ENCODE data around the gene NCOA7. TPM values are rescaled to one million over a fixed set of nuclear protein-coding genes. Genes with fewer than 3 reads are reported as not detected.
"Not testable (repeated sequence)": the region's sequence is repeated elsewhere in the genome, so short reads cannot be mapped to it uniquely, and the experiment has no call there.

The NCOA7 gene
- total RNA-seq, 1 donor from 2014 or later: 59.0 TPM

- DNase-seq (ENCODE audit: low read depth): no peak
Measured at GRCh38 chr6:125792680-125793079, 1.9 kb downstream of the NCOA7 start.

DNA sequence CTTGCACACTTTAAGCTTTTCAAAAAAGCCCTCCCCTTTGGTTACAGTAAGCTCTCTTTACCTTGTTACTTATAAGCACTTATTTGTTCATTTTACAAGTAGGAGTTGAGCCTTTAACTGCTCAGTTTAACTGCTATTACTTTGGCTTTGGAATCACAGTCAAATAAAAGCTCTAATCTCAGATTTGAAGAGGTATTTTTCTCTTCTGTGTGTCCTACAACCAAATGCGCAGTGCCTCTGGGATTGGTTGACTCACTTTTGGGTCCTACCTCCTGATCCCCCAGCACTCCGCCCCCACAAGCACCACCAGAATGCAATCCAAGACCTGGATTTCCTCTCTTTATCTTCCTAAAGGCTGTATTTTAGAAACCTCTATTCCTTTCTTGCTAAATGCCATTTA lies 2.5 kb downstream of the NCOA7 start:
- no peak for DNase-seq (ENCODE audit: low read depth)

DNA sequence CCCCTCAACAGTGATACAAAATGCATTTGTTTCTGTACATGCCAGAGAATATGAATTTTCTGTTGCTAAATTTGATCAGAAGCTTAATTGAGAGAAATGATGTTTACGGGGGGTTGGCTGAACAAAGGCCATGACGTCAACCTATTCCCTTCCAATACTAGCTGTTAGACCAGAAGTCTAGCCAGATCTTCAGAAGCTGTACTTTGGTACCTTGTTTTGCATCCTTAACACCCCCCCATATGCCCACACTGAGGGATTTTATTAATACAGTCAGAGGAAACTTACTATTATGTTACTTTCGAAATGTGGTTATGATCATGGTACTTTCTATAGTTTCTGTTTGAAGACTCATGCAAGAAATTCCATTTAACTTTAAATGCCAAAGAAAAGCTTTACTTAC lies 3.1 kb downstream of the NCOA7 start:
- no peak for DNase-seq (ENCODE audit: low read depth)

DNA sequence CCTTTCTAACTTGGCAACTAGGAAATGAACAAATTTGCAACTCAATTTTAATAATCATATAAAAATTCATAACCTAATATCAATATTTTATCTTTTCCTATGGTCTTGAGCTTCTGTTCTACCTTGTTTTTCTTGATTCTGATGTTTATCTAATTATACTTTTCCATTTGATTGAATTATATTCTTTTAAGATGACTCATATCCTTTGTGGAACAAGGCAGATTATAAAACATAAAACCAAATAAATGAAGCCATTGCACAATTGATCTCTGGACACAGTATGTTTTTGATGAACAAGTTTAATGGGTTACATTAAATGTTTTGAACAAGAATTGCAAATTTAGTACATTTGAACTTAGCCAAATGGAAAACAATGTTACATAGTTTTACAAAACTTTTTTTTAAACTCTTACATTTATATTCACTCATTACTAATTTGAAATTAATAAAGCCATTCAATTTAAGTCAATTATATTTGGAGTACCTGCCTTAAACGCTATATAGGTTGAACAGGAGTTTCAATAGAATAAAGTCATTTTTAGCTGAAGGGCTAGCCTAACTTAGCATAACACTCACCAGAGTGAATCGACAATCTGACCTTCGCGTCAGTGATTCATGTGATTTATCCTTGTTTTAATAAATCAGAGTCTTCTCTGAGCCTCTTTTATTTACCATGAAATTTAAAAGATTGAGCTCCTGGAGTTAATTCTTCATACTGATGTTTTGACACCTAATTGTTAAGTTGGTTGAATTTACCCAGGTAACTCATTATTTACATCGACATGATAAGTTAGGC lies 3.8 kb downstream of the NCOA7 start:
- DNase-seq (ENCODE audit: low read depth): no peak

- DNase-seq (ENCODE audit: low read depth): no peak
Measured at GRCh38 chr6:125795301-125795700, 4.5 kb downstream of the NCOA7 start.

DNA sequence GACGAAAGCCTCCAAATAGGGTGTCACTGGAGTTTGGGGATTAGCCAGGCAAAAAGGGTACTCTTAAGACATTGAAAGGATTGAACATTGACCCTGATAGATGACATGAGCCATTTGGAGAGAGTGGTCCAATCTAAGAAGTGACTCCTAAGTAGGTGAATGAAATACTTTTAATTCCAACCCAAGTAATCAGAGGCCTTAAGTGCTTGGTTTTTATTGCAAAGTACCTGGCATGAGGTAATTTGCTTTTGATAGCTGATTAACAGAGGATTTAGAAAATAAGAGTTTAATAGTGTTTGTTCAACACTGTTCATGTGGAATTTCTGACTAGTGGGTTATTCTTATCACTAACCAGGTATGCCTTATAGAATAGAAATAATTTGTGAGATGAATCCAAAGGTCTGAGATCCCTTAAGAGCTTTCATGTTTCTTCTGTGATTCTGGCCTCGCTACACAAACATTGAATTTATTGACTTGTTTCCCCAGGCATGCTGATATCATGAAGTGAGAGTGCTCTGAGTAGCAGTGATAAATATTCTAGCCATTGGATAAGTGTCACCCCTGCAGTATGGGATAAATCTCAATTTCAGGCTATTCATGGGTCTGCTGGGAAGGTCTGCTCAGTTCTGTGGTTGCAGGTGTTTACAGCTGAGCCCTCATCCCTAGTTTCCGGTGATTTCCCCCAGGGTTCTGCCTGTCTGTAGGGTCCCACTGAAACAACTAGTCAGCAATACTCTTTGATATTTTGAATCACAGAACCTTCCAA lies 6.5 kb downstream of the NCOA7 start:
- DNase-seq (ENCODE audit: low read depth): peak; percentile 61

DNA sequence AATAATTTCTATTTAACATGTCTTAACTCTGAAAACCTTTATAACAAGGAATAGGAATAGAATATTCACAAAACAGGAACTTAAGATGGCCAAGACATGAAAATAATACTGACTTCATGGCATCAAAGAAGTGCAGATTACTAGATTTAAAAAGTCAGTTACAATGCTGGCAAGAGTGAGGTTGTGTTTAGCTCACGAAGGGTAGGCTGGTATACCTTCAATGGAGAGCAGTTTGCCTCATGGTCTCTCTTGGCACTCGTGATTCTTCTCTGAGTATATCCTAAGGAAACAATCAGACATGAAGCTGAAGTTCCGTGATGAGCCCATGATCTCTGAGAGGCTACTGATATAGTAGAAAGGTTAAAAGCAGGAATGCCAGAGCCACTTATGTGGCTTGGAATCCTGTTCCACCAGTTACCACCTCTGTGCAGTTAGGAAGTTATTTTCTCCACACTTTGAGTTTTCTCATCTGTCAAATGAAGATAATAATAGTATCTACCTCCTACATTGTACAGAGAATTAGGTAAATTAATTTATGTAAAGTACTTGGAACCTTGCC lies 7.2 kb downstream of the NCOA7 start:
- no peak for DNase-seq (ENCODE audit: low read depth)

DNA sequence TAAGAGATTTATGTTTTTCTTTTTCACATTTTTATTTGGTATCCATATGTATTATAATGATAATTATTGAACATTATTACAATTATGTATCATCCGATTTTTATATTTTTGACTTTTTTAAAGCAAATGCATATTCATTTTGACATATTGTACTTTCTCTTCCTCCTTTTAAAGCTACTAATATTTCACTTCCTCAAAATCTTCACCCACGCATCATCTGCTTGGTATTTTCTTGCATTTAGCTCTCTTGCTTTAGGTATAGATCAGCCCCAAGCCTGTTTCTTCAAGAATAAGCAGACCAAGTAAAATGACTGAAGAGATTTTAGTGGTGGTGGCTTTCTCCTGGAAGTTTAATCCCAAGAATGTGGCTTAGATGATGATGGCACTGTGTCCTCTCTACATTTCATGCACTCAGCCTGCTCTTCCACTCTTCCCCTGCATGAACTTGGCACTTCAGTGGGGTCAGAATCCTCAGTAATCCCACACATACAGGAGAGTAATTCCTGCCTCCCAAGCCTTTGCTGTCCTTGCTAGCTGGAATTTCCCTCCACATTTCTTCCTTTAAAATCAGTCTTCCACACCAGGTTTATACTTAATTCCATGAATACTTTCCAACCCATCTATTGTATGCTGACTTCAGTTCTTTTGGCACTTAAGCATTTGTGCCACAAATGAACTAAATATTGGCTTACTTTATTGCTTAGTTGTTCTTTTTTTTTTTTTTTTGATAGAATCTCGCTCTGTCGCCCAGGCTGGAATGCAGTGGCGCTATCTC lies 8.2 kb downstream of the NCOA7 start:
- no peak for DNase-seq (ENCODE audit: low read depth)

DNA sequence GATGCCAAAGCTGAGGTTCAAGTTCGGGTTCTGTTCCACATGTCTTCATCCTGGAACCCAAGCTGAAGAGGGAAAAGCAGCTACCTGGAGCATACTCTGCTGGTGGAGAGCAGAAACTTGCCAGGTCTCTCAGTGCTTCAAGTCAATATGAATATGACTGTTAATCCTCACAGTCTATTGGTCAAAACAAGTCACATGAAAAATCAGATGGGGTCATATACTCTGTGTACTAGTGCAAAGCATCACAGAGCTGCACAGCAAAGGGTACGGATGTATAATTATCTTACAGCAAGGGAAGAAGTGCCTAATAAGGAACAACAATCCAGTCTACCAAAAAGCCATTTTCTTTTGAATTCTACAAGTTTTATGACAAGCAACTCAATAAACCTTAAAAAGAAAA lies 11.6 kb downstream of the NCOA7 start:
- no peak for DNase-seq (ENCODE audit: low read depth)

DNA sequence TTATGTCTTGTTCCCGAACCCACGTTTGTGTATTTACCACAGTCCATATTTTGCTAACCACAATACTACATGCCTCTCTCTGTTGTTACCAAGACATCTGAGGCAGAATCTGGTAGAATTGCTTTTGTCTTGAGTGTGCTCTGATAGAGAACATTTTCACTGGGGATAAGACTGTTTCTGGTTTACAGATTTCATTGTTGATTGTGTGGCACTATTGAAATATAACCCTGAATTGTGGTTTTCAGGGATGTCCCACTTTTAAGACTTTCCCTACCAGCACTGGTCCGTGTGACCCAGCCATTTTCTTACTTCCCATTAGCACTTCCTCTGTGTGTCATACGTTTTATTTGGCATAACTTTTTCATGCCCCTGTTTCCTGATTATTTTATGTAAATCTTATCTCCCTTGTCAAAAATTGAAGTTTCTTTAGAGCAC lies 12.2 kb downstream of the NCOA7 start:
- no peak for DNase-seq (ENCODE audit: low read depth)

DNA sequence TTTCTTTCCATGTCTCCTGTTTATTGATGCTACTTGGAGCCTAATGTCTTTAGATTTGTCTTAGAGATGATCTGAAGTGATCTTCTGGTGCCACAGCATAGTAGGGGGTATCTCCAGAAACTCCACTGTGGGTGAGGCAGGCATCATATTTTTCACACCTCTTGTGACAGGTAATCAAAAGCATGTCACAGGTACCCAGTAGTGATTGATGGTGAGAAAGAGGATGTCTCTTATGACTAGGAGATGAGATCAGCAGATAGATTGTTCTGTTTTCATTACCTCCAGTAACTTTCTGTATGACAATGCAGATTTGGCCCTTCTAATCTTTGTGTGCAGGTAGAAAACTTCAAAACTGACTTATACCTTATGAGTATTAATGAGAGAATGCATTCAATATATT lies 13.5 kb downstream of the NCOA7 start:
- DNase-seq (ENCODE audit: low read depth): no peak

- not testable (repeated sequence) for DNase-seq (ENCODE audit: low read depth)
Measured at GRCh38 chr6:125804866-125805425, 14.2 kb downstream of the NCOA7 start.

DNA sequence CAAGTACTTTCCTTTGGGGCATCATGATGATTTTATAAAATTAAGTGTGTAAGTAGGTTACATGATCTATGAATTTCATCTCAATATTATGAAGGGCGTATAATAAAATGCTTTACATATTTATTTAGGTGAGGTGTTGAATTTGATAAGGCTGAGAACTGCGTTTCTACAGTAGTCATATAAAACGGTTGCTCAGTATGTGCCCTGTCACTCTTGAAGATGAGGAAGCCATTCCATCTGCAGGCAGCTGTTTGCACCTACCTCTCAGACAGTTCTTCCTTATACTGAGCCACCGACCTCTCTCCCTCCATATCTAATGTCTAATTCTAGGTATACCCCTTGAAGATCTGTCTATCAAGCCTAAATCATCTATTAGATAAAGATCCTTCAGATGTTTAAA lies 16.1 kb downstream of the NCOA7 start:
- DNase-seq (ENCODE audit: low read depth): no peak

DNA sequence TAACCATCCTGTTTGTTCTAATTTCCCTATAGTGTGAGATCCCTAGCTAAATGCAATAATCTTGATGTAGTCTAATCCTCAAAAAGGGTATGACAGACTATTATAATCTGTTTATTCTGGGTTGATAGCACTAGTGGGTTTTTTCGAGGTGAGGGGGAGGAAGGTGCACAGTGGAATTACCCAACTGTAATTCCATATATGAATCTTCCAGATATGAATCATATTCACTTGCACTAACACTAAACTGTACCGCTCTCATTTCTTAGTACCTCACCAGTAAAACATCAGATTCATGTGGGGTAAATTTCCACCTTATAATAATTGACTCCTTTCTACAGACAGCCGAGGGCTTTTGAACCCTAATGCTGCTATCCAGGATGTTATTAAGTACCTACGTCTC lies 16.5 kb downstream of the NCOA7 start:
- DNase-seq (ENCODE audit: low read depth): no peak

GRCh38 chr6:125808060-125808459 lies 17.3 kb downstream of the NCOA7 start:
- no peak for DNase-seq (ENCODE audit: low read depth)

- no peak for DNase-seq (ENCODE audit: low read depth)
Measured at GRCh38 chr6:125808591-125808990, 17.8 kb downstream of the NCOA7 start.

DNA sequence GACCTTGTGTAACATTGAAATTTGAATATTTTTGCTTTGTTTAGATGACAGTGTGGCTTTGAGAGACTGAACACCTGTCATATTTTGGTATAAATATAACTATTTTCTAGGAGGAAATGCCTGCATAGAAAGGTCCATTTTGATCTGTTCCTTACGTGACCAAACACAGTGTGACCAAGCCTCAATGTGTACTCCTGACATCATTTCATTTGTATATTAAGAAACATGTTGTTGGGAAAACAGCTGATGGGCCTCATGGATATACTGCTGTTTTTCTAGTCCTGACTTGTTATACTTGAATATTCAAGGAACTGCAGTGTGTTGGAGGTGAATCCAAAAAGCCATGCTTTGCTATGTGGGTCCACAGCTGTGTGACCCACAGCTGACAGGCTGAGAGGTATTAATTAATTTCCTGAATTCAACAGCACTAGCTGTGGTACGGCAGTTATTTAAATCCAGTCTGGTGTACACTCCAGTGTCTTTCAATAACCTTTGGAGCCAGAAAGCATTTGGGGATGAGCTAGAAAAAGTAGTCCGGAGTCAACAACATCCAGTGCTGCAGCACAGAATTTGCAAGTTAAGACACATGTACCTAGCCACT lies 18.9 kb downstream of the NCOA7 start:
- no peak for DNase-seq (ENCODE audit: low read depth)

DNA sequence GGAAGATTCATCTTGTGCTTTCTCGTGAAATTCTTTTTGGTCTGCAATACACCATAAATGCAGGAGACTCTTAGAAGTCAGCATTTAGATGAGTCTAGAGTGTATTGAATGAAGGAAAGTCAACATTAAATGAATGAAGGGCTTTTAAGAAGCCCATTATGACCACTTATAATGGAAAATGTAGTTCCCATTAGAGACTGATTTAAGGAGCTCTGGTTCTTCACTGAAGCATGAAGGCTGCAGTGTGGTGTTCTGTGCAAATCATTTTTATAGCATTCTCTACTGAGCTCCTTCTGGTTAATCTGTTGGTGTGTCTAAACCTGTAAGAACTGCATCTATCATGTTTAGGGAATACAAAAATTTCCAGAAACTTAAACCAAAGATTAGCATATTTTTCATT lies 19.7 kb downstream of the NCOA7 start:
- DNase-seq (ENCODE audit: low read depth): peak; percentile 74

DNA sequence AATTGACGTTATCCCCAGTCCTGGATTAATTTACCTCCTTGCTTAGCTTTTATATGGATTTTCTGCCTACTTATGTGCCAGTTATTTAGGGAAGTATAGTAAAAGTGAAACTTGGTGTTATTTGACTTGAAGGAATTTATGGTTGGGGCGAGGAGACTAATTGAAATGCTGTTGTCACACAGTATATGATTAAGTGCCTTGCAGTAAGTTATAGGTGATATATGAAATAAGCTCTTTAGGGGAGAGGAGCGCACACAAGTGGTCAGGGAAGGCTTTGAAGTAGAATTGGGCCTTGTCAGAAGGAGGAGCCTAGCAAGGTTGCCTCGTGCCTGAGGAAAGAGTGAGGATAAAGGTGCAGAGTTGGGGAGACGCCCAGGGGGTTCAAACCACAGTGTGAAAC lies 20.5 kb downstream of the NCOA7 start:
- DNase-seq (ENCODE audit: low read depth): no peak

DNA sequence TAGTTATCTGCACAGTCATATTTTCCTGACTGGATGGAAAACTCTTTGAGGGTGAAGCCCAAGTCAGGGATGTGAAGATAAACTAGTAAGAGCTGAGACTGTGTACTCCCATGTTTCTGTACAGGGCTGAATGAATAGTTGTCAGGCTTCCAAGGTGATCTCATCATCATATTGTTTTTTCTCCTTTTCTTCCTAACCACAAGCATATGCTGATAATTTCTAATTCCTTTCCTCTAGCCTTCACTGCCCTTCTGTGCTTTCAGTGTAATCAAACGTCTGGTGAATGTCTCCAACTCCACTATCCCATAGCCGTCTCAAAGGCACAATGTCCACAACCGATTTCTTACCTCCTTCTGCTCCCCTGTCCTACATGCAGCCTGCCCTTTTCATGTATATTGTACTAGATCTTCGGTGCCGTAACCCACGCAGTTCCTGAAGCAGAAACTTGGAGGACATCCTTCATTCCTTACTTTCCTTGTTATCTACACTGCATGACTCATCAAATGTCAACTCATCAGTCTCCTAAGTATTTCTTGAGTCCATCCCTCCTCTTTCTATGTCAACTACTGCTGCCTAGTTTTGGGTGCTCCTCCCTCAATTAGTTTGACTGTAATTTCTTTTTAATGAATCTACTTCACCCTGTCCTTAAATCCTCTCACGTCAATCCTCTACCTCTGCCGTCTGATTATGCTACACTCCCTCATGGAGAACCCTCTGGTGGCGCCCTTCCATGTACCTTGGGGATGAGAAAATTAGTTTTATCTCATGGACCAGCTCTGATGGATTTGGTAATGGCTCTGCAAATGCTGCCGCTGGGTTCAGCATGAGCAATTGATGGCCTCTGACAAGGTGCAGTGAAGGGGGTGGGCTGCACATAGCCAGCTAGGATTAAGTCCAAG lies 21.9 kb downstream of the NCOA7 start:
- DNase-seq (ENCODE audit: low read depth): peak; percentile 87

Measured in renal cortical epithelial cell (primary cell).